GM23338 (cell line): ENCODE data around the gene CIB1.

ENCODE experiments used
- CTCF ChIP-seq, 2 experiments: fragments of 200-600 bp in 1 of 2; sonication (generic) in 1 of 2; conservative IDR thresholded peaks; 2 replicates each; pipeline versions ENCODE4 v1.5.1 to v1.6.1; 2016 to 2017; ENCODE audit warnings: antibody characterized with exemption in 2 of 2, low read depth in 2 of 2, mild to moderate bottlenecking in 2 of 2, moderate library complexity in 1 of 2
- EZH2 ChIP-seq: fragments of 200-600 bp; sonication (generic); IDR thresholded peaks from one replicate; pipeline ENCODE4 v1.8.0; 2017; ENCODE audit warnings: antibody characterized with exemption, mild to moderate bottlenecking, low read depth; ENCODE audit not compliant: unreplicated experiment
- ZNF462 ChIP-seq: fragments of 250-450 bp; sonication (Bioruptor Pico); IDR thresholded peaks from 2 replicates; pipeline ENCODE4 v1.5.0; 2020; ENCODE audit warnings: mild to moderate bottlenecking, moderate library complexity

- TF ChIP-seq CTCF (conservative IDR thresholded peaks at IDR 0.05; ENCODE audit: low read depth in 2 of 2): no peak
- TF ChIP-seq EZH2: no peak
- TF ChIP-seq ZNF462 (CRISPR knock-in tag): no peak
These were observed 46.4 kb downstream of the CIB1 start for GRCh38 chr15:90187257-90187868.
